Tibial nerve (tissue), 4 donors: ENCODE data around the gene TMEM140. TPM values are rescaled to one million over a fixed set of nuclear protein-coding genes. Genes with fewer than 3 reads are reported as not detected.
A peak's percentile ranks its signal among the peaks of the same experiment; 100 is the strongest.
"Not testable (repeated sequence)": the region's sequence is repeated elsewhere in the genome, so short reads cannot be mapped to it uniquely, and the experiment has no call there.

Experiments
- DNase-seq, 2 donors: peaks; one replicate each; pipeline ENCODE4 v3.0.0-alpha.2; 2019; ENCODE audit warnings: low spot score in 2 of 2
- H3K27ac ChIP-seq, 4 donors: fragments of 200-600 bp; sonication (generic) in 3 of 4; one replicate each; pipeline ENCODE4 v1.5.1; 2017 to 2019; ENCODE audit warnings: mild to moderate bottlenecking in 1 of 4
- H3K27me3 ChIP-seq, 2 donors: fragments of 200-600 bp; sonication (generic) in 1 of 2; one replicate each; pipeline versions ENCODE4 v1.5.1 to v1.6.0; 2017 to 2019
- H3K36me3 ChIP-seq, 3 donors: fragments of 200-600 bp; sonication (generic); one replicate each; pipeline ENCODE4 v1.5.1; 2018 to 2019
- H3K4me1 ChIP-seq, 4 donors: fragments of 200-600 bp; sonication (generic) in 3 of 4; one replicate each; pipeline ENCODE4 v1.5.1; 2017 to 2019
- H3K4me3 ChIP-seq, 4 donors: fragments of 200-600 bp; sonication (generic) in 3 of 4; one replicate each; pipeline ENCODE4 v1.5.1; 2017 to 2019; ENCODE audit warnings: mild to moderate bottlenecking in 1 of 4, moderate library complexity in 1 of 4
- H3K9me3 ChIP-seq, 4 donors: fragments of 200-600 bp; sonication (generic) in 3 of 4; one replicate each; pipeline ENCODE4 v1.5.1; 2017 to 2019
- EP300 ChIP-seq, 2 donors: sonication (generic); formaldehyde crosslinking; IDR thresholded peaks; one replicate each; pipeline ENCODE4 v1.6.1; 2017; ENCODE audit warnings: antibody characterized with exemption in 2 of 2, mild to moderate bottlenecking in 1 of 2
- POLR2A ChIP-seq, 2 donors: fragments of 450-650 bp; IDR thresholded peaks; one replicate each; pipeline ENCODE4 v1.6.1; 2017; ENCODE audit warnings: antibody characterized with exemption in 2 of 2, mild to moderate bottlenecking in 2 of 2, moderate library complexity in 2 of 2
- WGBS, 2 donors: methylation state at CpG; one replicate each; pipeline ENCODE4 v1.1.5; 2018; 5-methylcytosine and 5-hydroxymethylcytosine counted together
- total RNA-seq, 4 donors: library from RNA; depleted of rRNA; stranded (reverse); fragments of >200 nt; gene quantifications; one replicate each; pipeline ENCODE4 v1.1.0, GENCODE V29; 2016
- TF ChIP-seq, protein P1 (sequence below), 5 experiments: fragments of 200-600 bp in 3 of 5; fragments of 450-650 bp in 2 of 5; sonication (generic) in 3 of 5; IDR thresholded peaks; one replicate each; pipeline ENCODE4 v1.5.1; 2016 to 2019; ENCODE audit warnings: antibody characterized with exemption in 5 of 5, mild to moderate bottlenecking in 3 of 5, moderate library complexity in 2 of 5

TMEM140 gene
- total RNA-seq, 4 donors from 2014 or later: 20.5 to 46.9 (median 32.5) TPM

DNA sequence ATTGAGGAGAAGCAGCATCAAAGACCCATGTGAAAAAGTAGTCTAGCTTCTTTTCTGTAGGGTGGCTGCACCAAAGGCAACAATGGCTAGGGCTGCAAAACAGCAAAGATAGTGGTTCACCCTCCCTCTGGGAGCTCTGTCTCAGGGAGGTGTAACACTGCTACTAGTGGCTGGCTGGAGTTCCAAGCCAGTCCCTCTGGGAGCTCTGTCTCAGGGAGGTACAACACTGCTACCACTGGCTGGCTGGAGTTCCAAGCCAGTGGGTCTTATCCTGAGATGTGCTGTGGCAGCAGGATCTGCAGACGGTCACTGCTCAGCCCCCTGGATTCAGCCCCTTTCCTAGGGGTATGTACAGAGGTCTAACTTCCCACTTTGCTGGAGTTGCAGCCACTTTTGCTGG lies 37.9 kb upstream of the TMEM140 start:
- Histone ChIP-seq H3K4me1 (no peaks in the 10 kb centered on the region), H3K36me3 (peaks cover 0 to 26% (median 0%) of the 10 kb centered on the region in 3 donors), H3K27me3 (no peaks in the 10 kb centered on the region), H3K4me3 (no peak overlapping the region), H3K27ac (no peak overlapping the region), H3K9me3 (peaks cover 0 to 13% (median 0%) of the 10 kb centered on the region in 4 donors)
- TF ChIP-seq POLR2A (IDR thresholded peaks at IDR 0.05) (no peak), EP300 (IDR thresholded peaks at IDR 0.05) (no peak)
- TF ChIP-seq, protein P1, sequence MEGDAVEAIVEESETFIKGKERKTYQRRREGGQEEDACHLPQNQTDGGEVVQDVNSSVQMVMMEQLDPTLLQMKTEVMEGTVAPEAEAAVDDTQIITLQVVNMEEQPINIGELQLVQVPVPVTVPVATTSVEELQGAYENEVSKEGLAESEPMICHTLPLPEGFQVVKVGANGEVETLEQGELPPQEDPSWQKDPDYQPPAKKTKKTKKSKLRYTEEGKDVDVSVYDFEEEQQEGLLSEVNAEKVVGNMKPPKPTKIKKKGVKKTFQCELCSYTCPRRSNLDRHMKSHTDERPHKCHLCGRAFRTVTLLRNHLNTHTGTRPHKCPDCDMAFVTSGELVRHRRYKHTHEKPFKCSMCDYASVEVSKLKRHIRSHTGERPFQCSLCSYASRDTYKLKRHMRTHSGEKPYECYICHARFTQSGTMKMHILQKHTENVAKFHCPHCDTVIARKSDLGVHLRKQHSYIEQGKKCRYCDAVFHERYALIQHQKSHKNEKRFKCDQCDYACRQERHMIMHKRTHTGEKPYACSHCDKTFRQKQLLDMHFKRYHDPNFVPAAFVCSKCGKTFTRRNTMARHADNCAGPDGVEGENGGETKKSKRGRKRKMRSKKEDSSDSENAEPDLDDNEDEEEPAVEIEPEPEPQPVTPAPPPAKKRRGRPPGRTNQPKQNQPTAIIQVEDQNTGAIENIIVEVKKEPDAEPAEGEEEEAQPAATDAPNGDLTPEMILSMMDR (IDR thresholded peaks at IDR 0.05): no peak
- no peak for DNase-seq
- WGBS, 2 donors: no CpG with 5 or more reads among the region's 1 CpG

DNA sequence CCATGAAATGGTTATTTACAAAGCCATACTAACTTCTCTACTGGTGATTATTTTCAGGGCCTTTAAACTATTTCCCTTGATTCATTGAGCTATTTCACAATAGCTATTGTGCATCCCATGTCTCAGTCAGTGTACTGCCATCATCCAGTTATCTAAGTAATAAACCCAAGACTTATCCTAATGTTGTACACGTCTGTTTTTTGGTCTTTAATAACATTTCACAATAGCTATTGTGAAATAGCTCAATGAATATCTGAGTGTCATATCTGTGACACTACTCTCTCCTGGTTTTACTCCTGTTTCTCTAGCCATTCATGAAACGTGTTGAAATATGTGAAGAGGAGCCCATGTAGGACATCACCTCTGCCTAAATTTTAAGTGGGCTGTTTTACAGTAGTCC lies 36.5 kb upstream of the TMEM140 start:
- H3K4me1 ChIP-seq: no peaks in the 10 kb centered on the region
- no peak overlapping the region for H3K27ac ChIP-seq
- H3K27me3 ChIP-seq: no peaks in the 10 kb centered on the region
- no peak for DNase-seq
- no peak overlapping the region for H3K4me3 ChIP-seq
- no peaks in the 10 kb centered on the region for H3K9me3 ChIP-seq
- WGBS, 2 donors: 70 to 77% methylated on average over 2 of the region's 2 CpGs
- TF ChIP-seq, protein P1 (IDR thresholded peaks at IDR 0.05): no peak
- TF ChIP-seq POLR2A (IDR thresholded peaks at IDR 0.05) (no peak), EP300 (IDR thresholded peaks at IDR 0.05) (no peak)
- H3K36me3 ChIP-seq: peaks cover 0 to 29% (median 0%) of the 10 kb centered on the region in 3 donors

DNA sequence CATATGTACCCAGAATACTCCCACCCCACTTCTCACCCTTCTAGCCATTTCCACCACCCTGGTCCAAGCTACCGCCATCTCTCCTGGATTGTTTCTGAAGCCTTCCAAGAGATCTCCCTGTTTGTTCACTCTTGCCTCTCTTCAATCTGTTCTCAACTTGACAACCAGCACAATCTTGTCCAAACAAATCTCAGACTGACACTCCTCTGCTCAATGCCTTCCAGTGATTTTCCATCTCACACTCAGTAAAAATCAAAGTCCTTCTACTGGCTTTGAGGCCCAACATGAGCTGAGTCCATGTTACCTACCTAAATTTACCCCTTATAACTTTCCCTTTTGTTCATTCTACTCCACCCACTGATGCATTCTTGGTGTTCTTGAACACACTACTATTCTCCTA lies 33.2 kb upstream of the TMEM140 start:
- Histone ChIP-seq H3K27me3 (no peaks in the 10 kb centered on the region), H3K4me3 (no peak overlapping the region), H3K27ac (no peak overlapping the region), H3K9me3 (peaks cover 0 to 4% (median 1%) of the 10 kb centered on the region in 4 donors), H3K4me1 (no peaks in the 10 kb centered on the region), H3K36me3 (peaks cover 0 to 23% (median 0%) of the 10 kb centered on the region in 3 donors)
- no peak for DNase-seq
- TF ChIP-seq, protein P1 (IDR thresholded peaks at IDR 0.05): no peak
- TF ChIP-seq POLR2A (IDR thresholded peaks at IDR 0.05): no peak
- no peak for TF ChIP-seq EP300 (IDR thresholded peaks at IDR 0.05)
- WGBS, 2 donors: 95 to 97% methylated on average over 1 of the region's 1 CpG

DNA sequence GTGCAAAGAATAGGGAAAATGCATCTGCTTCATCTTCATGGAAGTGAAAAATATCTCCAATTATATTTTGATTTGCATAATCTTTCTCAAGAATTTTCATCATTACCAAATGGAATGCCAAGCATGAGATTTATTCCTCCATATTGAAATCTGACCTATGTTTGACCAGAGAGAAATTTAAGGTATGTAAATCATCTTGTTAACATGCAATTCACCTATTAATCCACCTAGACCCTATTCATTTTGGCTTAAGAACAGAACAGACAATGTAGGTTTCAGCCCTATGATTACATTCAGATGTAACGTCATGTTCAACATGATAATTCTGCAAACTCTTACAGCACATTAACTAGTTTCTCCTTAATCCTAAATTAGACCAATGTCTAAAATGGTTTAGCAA lies 30.8 kb upstream of the TMEM140 start:
- peaks cover 0 to 26% (median 0%) of the 10 kb centered on the region in 3 donors for H3K36me3 ChIP-seq
- WGBS, 2 donors: 73 to 91% methylated on average over 1 of the region's 1 CpG
- TF ChIP-seq, protein P1 (IDR thresholded peaks at IDR 0.05): no peak
- TF ChIP-seq POLR2A (IDR thresholded peaks at IDR 0.05) (no peak), EP300 (IDR thresholded peaks at IDR 0.05) (no peak)
- no peaks in the 10 kb centered on the region for H3K4me1 ChIP-seq
- no peak overlapping the region for H3K27ac ChIP-seq
- no peak for DNase-seq
- peaks cover 0 to 18% (median 5%) of the 10 kb centered on the region in 4 donors for H3K9me3 ChIP-seq
- H3K27me3 ChIP-seq: no peaks in the 10 kb centered on the region
- H3K4me3 ChIP-seq: no peak overlapping the region

DNA sequence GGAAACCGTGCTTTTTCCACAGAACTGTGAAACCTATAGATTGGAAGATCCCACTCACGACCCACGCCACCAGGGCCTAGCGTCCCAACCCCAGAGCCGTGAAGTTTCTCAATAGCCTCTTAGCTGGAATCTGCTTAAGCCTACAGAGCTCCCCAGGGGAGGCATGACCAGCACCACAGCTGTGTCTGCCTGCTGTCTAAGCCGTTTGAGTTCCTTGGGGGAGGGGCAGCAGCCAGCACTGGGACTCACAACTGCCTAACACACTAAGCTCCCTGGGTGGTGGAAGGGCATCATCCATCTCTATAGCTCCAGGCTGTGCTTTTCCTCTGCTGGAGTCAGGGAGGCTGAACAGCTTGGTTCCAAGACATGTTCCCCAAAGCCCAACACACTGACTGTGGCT lies 26.0 kb upstream of the TMEM140 start:
- Histone ChIP-seq H3K9me3 (peaks cover 0 to 22% (median 5%) of the 10 kb centered on the region in 4 donors), H3K27me3 (no peaks in the 10 kb centered on the region), H3K4me3 (no peak overlapping the region), H3K4me1 (no peaks in the 10 kb centered on the region), H3K27ac (no peak overlapping the region), H3K36me3 (peaks cover 0 to 18% (median 0%) of the 10 kb centered on the region in 3 donors)
- WGBS, 2 donors: 66 to 76% methylated on average over 6 of the region's 6 CpGs
- DNase-seq: no peak
- TF ChIP-seq EP300 (IDR thresholded peaks at IDR 0.05) (no peak), POLR2A (IDR thresholded peaks at IDR 0.05) (no peak)
- TF ChIP-seq, protein P1 (IDR thresholded peaks at IDR 0.05): no peak

DNA sequence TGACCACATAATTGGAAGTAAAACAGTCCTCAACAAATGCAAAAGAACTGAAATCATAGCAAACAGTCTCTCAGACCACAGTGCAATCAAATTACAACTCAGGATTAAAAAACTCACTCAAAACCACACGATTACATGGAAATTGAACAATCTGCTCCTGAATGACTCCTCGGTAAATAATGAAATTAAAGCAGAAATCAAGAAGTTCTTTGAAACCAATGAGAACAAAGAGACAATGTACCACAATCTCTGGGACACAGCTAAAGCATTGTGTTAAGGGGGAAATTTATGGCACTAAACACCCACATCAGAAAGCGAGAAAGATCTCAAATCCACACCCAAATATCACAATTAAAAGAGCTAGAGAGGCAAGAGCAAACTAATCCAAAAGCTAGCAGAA lies 23.2 kb upstream of the TMEM140 start:
- H3K27me3 ChIP-seq, H3K4me3 ChIP-seq, DNase-seq, H3K4me1 ChIP-seq: not testable (repeated sequence)
- peaks cover 0 to 17% (median 0%) of the 10 kb centered on the region in 3 donors for H3K36me3 ChIP-seq
- H3K9me3 ChIP-seq: peaks cover 0 to 18% (median 4%) of the 10 kb centered on the region in 4 donors
- 45 to 49% methylated on average over 3 of the region's 3 CpGs for WGBS, 2 donors
- H3K27ac ChIP-seq: peak overlapping the region in 2 of 4 donors; percentile 18 to 62
